PC-9 (cell line): ENCODE measurements around the gene CEP170B. TPM values are rescaled to one million over a fixed set of nuclear protein-coding genes. Genes with fewer than 3 reads are reported as not detected.
"Not testable (repeated sequence)": the region's sequence is repeated elsewhere in the genome, so short reads cannot be mapped to it uniquely, and the experiment has no call there.

Experiments
- BruUV-seq: library from RNA; stranded (reverse); fragments of 400-500 nt; replicated peaks from 2 replicates; lab custom pipeline; 2021; lab: Mats Ljungman, UMichigan
- CTCF ChIA-PET: fragments of 300-600 bp; sonication (Branson Sonifier 250); formaldehyde crosslinking; loops from one replicate; lab custom pipeline; 2022; ENCODE audit warnings: antibody characterized with exemption; lab: Charles Lee
- POLR2A ChIA-PET: fragments of 300-600 bp; sonication (Branson Sonifier 250); formaldehyde crosslinking; loops from one replicate; lab custom pipeline; 2022; ENCODE audit warnings: antibody characterized with exemption; ENCODE audit not compliant: unreplicated experiment; lab: Charles Lee
- DNase-seq, 2 experiments: peaks; one replicate each; pipeline versions ENCODE4 v3.0.0 to v3.0.0-alpha.2; 2015 to 2022; ENCODE audit warnings: mixed read lengths in 1 of 2
- H2AFZ ChIP-seq: fragments of 200-600 bp; sonication (generic); 2 replicates; pipeline ENCODE4 v1.8.1; 2017; ENCODE audit warnings: antibody characterized with exemption
- H3F3A ChIP-seq: fragments of 200-600 bp; sonication (generic); 2 replicates; pipeline ENCODE4 v1.8.1; 2017; ENCODE audit warnings: antibody characterized with exemption, mild to moderate bottlenecking, low read depth; ENCODE audit not compliant: insufficient read depth
- H3K27ac ChIP-seq: fragments of 200-600 bp; sonication (generic); 2 replicates; pipeline ENCODE4 v1.6.1; 2016; ENCODE audit warnings: mixed run types
- H3K27me3 ChIP-seq: fragments of 200-600 bp; sonication (generic); 2 replicates; pipeline ENCODE4 v1.6.1; 2016; ENCODE audit warnings: low read depth, mixed run types; ENCODE audit not compliant: insufficient read depth
- H3K36me3 ChIP-seq: fragments of 200-600 bp; sonication (generic); 2 replicates; pipeline ENCODE4 v1.6.1; 2016; ENCODE audit warnings: low read depth, mixed run types
- H3K4me1 ChIP-seq: fragments of 200-600 bp; sonication (generic); replicated peaks from 2 replicates; pipeline ENCODE4 v1.6.1; 2016; ENCODE audit warnings: mixed run types; ENCODE audit not compliant: insufficient read depth
- H3K4me2 ChIP-seq: fragments of 200-600 bp; sonication (generic); 2 replicates; pipeline ENCODE4 v1.6.1; 2017; ENCODE audit warnings: mixed run types
- H3K4me3 ChIP-seq: fragments of 200-600 bp; sonication (generic); 2 replicates; pipeline ENCODE4 v1.6.1; 2016; ENCODE audit warnings: mixed run types
- H3K79me2 ChIP-seq: fragments of 200-600 bp; sonication (generic); 2 replicates; pipeline ENCODE4 v1.6.1; 2017; ENCODE audit warnings: low read depth, mixed run types
- H3K9me2 ChIP-seq: fragments of 200-600 bp; sonication (generic); 2 replicates; pipeline ENCODE4 v1.8.1; 2017; ENCODE audit warnings: mild to moderate bottlenecking; ENCODE audit not compliant: insufficient read depth
- H3K9me3 ChIP-seq: fragments of 200-600 bp; sonication (generic); 2 replicates; pipeline ENCODE4 v1.8.1; 2016; ENCODE audit warnings: low read depth; ENCODE audit not compliant: insufficient read depth
- H4K20me1 ChIP-seq: fragments of 200-600 bp; sonication (generic); 2 replicates; pipeline ENCODE4 v1.8.1; 2017; ENCODE audit not compliant: insufficient read depth
- EZH2 ChIP-seq: fragments of 200-600 bp; sonication (generic); IDR thresholded peaks from 2 replicates; pipeline ENCODE4 v1.8.0; 2017; ENCODE audit warnings: antibody characterized with exemption, low read depth
- intact Hi-C: fragments of 100-400 bp; cut with micrococcal nuclease; formaldehyde crosslinking; loops from one replicate; pipeline ENCODE4 v1.10.0; 2022; ENCODE audit not compliant: unreplicated experiment
- total RNA-seq: library from RNA; stranded (reverse); gene quantifications from 2 replicates; pipeline ENCODE4 v1.2.3, GENCODE V29; 2021
- TF ChIP-seq, protein P1 (sequence below): fragments of 200-600 bp; sonication (generic); conservative IDR thresholded peaks from 2 replicates; pipeline ENCODE4 v1.6.1; 2017; ENCODE audit warnings: mixed run types, antibody characterized with exemption, mild to moderate bottlenecking, moderate library complexity

The CEP170B gene
- total RNA-seq, 1 experiment from 2014 or later: 25.7 TPM

GRCh38 chr14:104856869-104857860, 7.9 kb upstream of the CEP170B start:
- peaks cover 22% of the 10 kb centered on the region for H3F3A ChIP-seq
- no peak overlapping the region for H3K4me3 ChIP-seq
- H3K79me2 ChIP-seq: peaks cover 17% of the 10 kb centered on the region
- intact Hi-C loops: no loop called here
- CTCF ChIA-PET: no interaction called here
- H4K20me1 ChIP-seq: 0 out of 2 replicates have a peak, but pooled peaks cover 9% of the 10 kb centered on the region
- H3K36me3 ChIP-seq: peaks cover 2% of the 10 kb centered on the region; the same call in 1 of the 2 replicates
- no peak for DNase-seq
- no peaks in the 10 kb centered on the region for H3K4me1 ChIP-seq
- no peak overlapping the region for H3K27ac ChIP-seq
- no peaks in the 10 kb centered on the region for H3K27me3 ChIP-seq
- no peak overlapping the region for H2AFZ ChIP-seq
- no peaks in the 10 kb centered on the region for H3K9me3 ChIP-seq
- no peak for TF ChIP-seq EZH2
- TF ChIP-seq, protein P1, sequence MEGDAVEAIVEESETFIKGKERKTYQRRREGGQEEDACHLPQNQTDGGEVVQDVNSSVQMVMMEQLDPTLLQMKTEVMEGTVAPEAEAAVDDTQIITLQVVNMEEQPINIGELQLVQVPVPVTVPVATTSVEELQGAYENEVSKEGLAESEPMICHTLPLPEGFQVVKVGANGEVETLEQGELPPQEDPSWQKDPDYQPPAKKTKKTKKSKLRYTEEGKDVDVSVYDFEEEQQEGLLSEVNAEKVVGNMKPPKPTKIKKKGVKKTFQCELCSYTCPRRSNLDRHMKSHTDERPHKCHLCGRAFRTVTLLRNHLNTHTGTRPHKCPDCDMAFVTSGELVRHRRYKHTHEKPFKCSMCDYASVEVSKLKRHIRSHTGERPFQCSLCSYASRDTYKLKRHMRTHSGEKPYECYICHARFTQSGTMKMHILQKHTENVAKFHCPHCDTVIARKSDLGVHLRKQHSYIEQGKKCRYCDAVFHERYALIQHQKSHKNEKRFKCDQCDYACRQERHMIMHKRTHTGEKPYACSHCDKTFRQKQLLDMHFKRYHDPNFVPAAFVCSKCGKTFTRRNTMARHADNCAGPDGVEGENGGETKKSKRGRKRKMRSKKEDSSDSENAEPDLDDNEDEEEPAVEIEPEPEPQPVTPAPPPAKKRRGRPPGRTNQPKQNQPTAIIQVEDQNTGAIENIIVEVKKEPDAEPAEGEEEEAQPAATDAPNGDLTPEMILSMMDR: no peak
- no peaks in the 10 kb centered on the region for H3K9me2 ChIP-seq
- no peak overlapping the region for H3K4me2 ChIP-seq
- POLR2A ChIA-PET: no interaction called here
- BruUV-seq: no TSS peak

GRCh38 chr14:104857931-104858330, 7.1 kb upstream of the CEP170B start:
- peaks cover 25% of the 10 kb centered on the region for H3K79me2 ChIP-seq
- H3K4me1 ChIP-seq, H3K9me3 ChIP-seq, POLR2A ChIA-PET, CTCF ChIA-PET, H4K20me1 ChIP-seq, DNase-seq, H3K4me3 ChIP-seq, H3K27me3 ChIP-seq, BruUV-seq, H3K9me2 ChIP-seq, H3K4me2 ChIP-seq, H3K27ac ChIP-seq, intact Hi-C loops, H3K36me3 ChIP-seq, H2AFZ ChIP-seq: not testable (repeated sequence)
- H3F3A ChIP-seq: peaks cover 22% of the 10 kb centered on the region

- Histone ChIP-seq H4K20me1 (peaks cover 18% of the 10 kb centered on the region; the same call in 1 of the 2 replicates), H3K9me3 (no peaks in the 10 kb centered on the region), H3K27ac (no peak overlapping the region), H3F3A (peaks cover 22% of the 10 kb centered on the region), H3K27me3 (no peaks in the 10 kb centered on the region), H3K4me1 (no peaks in the 10 kb centered on the region), H2AFZ (no peak overlapping the region), H3K79me2 (peaks cover 35% of the 10 kb centered on the region), H3K4me2 (no peak overlapping the region), H3K9me2 (no peaks in the 10 kb centered on the region), H3K36me3 (peaks cover 9% of the 10 kb centered on the region; the same call in 1 of the 2 replicates), H3K4me3 (no peak overlapping the region)
- CTCF ChIA-PET: no interaction called here
- intact Hi-C loops: no loop called here
- no TSS peak for BruUV-seq
- no peak for DNase-seq
- POLR2A ChIA-PET: no interaction called here
- TF ChIP-seq EZH2: no peak
- TF ChIP-seq, protein P1: no peak
Observed at GRCh38 chr14:104858811-104859426, 6.1 kb upstream of the CEP170B start.
